ENCODE measurements around the gene NPPC. TPM values are rescaled to one million over a fixed set of nuclear protein-coding genes. Genes with fewer than 3 reads are reported as not detected.

Gene NPPC
- total and polyA plus RNA-seq, 10 of the 15 experiments (the other 5 are each of a cell fraction or from before 2014, with no cell fraction given) = 0.15 TPM; not detected in 9

- RAD21 ChIA-PET (ENCODE audit: unreplicated experiment) = no interaction called here
- peaks cover 0 to 2% of the 10 kb centered on the region in 2 experiments; a peak in 1 of 4 replicates for H3K27me3 ChIP-seq (replicated peaks in 1 of 2; ENCODE audit: control insufficient read depth in 2 of 2, insufficient read depth in 2 of 2, low read length in 1 of 2)
- ATAC-seq (no peak; the same call in 1 of the 3 replicates), DNase-seq (ENCODE audit: low read depth, low spot score) (no peak), FAIRE-seq (no peak)
- WGBS (ENCODE audit: insufficient coverage, insufficient replicate concordance, low lambda C conversion rate, missing lambda C conversion rate) = 22% methylated on average over 13 of the region's 13 CpGs
- in situ Hi-C loops (cut with MboI) (no loop called here), intact Hi-C loops (cut with micrococcal nuclease; ENCODE audit: unreplicated experiment) (no loop called here)
- no peaks in the 10 kb centered on the region for H4K20me1 ChIP-seq (ENCODE audit: control insufficient read depth, insufficient read depth)
- TF ChIP-seq MEF2B (IDR thresholded peaks at IDR 0.05; ENCODE audit: partially characterized antibody, poor library complexity, severe bottlenecking) (peak; percentile 14), TCF12 (IDR thresholded peaks at IDR 0.05; ENCODE audit: low read depth, low read length) (0 out of 2 replicates have a peak, but pooled peaks have one; percentile 13), RB1 (IDR thresholded peaks at IDR 0.05; ENCODE audit: borderline replicate concordance) (no peak), RBBP5 (conservative IDR thresholded peaks at IDR 0.05) (no peak), BCL11A (IDR thresholded peaks at IDR 0.05; ENCODE audit: low read depth, low read length) (no peak), NKRF (conservative IDR thresholded peaks at IDR 0.05) (no peak), BHLHE40 (IDR thresholded peaks at IDR 0.05; ENCODE audit: borderline replicate concordance in 1 of 2, low read depth in 2 of 2, low read length in 1 of 2) (0 out of 4 replicates have a peak, but pooled peaks of 1 of the 2 experiments have one; percentile 6)
- TF ChIP-seq, protein P1, sequence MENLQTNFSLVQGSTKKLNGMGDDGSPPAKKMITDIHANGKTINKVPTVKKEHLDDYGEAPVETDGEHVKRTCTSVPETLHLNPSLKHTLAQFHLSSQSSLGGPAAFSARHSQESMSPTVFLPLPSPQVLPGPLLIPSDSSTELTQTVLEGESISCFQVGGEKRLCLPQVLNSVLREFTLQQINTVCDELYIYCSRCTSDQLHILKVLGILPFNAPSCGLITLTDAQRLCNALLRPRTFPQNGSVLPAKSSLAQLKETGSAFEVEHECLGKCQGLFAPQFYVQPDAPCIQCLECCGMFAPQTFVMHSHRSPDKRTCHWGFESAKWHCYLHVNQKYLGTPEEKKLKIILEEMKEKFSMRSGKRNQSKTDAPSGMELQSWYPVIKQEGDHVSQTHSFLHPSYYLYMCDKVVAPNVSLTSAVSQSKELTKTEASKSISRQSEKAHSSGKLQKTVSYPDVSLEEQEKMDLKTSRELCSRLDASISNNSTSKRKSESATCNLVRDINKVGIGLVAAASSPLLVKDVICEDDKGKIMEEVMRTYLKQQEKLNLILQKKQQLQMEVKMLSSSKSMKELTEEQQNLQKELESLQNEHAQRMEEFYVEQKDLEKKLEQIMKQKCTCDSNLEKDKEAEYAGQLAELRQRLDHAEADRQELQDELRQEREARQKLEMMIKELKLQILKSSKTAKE (IDR thresholded peaks at IDR 0.05; ENCODE audit: low read depth, poor library complexity, severe bottlenecking) = no peak
- H2AFZ ChIP-seq (ENCODE audit: control insufficient read depth, low read depth, low read length) = no peak overlapping the region
- SMC1A ChIA-PET (ENCODE audit: uncharacterized antibody, unreplicated experiment) = no interaction called here
- no TSS peak for BruUV-seq (replicated peaks)
- no peaks in the 10 kb centered on the region for H3K79me2 ChIP-seq (ENCODE audit: control insufficient read depth, insufficient read depth, low read length)
- CTCF ChIA-PET = interaction anchor here (1.3 to 8.2 kb wide), 4 partner anchors 12 to 359 kb away, joined by 3 to 32 read pairs (median 4); no protein-coding TSS in a partner anchor
- no peaks in the 10 kb centered on the region for H3K9me3 ChIP-seq (replicated peaks; ENCODE audit: control insufficient read depth, insufficient read depth, low read length)
- POLR2A ChIA-PET = interaction anchor here (0.9 kb wide), 1 partner anchor 62 kb away, joined by 3 read pairs; no protein-coding TSS in a partner anchor
- no peaks in the 10 kb centered on the region for H3K36me3 ChIP-seq (ENCODE audit: control insufficient read depth in 2 of 2, insufficient read depth in 2 of 2, low read length in 1 of 2)
- no peak overlapping the region for H3K9ac ChIP-seq (ENCODE audit: control insufficient read depth, insufficient read depth, low read length)
- H3K27ac ChIP-seq (ENCODE audit: control insufficient read depth, insufficient read depth) = no peak overlapping the region
- no peak overlapping the region for H3K4me2 ChIP-seq (ENCODE audit: control insufficient read depth, insufficient read depth)
- no peak overlapping the region for H3K4me3 ChIP-seq
- H3K4me1 ChIP-seq (ENCODE audit: control insufficient read depth, insufficient read depth, low read length) = no peaks in the 10 kb centered on the region
These were observed 7.8 kb upstream of the NPPC start for GRCh38 chr2:231933916-231934401.
